Stimulated activated naive CD8-positive, alpha-beta T cell treated with anti-CD3 and anti-CD28 coated beads, Interleukin-15, amount 100 ng/mL, for 72 hours (primary cell): Measurements from ENCODE around the gene TBL3.

Source experiments
- ATAC-seq: fragments of 150-1000 bp; cut with Tn5 transposase; 2 replicates; pipeline ENCODE4 v1.10.0; 2021; ENCODE audit warnings: mild to moderate bottlenecking, moderate library complexity
- DNase-seq, 2 donors: peaks; one replicate each; pipeline ENCODE4 v3.0.0; 2021 to 2022
- H3K27ac Mint-ChIP-seq, 2 donors: one replicate each; pipeline ENCODE4 v1.8.0; 2022; ENCODE audit warnings: mild to moderate bottlenecking in 2 of 2, mixed read lengths in 2 of 2, moderate library complexity in 2 of 2
- H3K27me3 Mint-ChIP-seq: one replicate; pipeline ENCODE4 v1.8.0; 2022; ENCODE audit warnings: mixed read lengths
- H3K4me1 Mint-ChIP-seq: one replicate; pipeline ENCODE4 v1.8.0; 2022; ENCODE audit warnings: mild to moderate bottlenecking, mixed read lengths
- H3K4me3 Mint-ChIP-seq, 2 donors: one replicate each; pipeline ENCODE4 v1.8.0; 2022; ENCODE audit warnings: mild to moderate bottlenecking in 2 of 2, mixed read lengths in 2 of 2, moderate library complexity in 1 of 2
- H3K9me3 Mint-ChIP-seq, 2 donors: one replicate each; pipeline ENCODE4 v1.8.0; 2022; ENCODE audit warnings: mixed read lengths in 2 of 2

The TBL3 gene

GRCh38 chr16:1940273-1941161 is 31.3 kb upstream of the TBL3 start:
- ATAC-seq (no peak), DNase-seq (no peak)
- no peaks in the 10 kb centered on the region for H3K9me3 Mint-ChIP-seq
- peaks cover 35% of the 10 kb centered on the region for H3K4me1 Mint-ChIP-seq
- no peaks in the 10 kb centered on the region for H3K27me3 Mint-ChIP-seq
- H3K27ac Mint-ChIP-seq = no peak overlapping the region
- H3K4me3 Mint-ChIP-seq = no peak overlapping the region

- Mint-ChIP-seq H3K27me3 (no peaks in the 10 kb centered on the region), H3K4me3 (peak overlapping the region; percentile 93 to 94), H3K27ac (peak overlapping the region; percentile 12 to 61), H3K9me3 (no peaks in the 10 kb centered on the region), H3K4me1 (peaks cover 35% of the 10 kb centered on the region)
- ATAC-seq = no peak
- no peak for DNase-seq
Measured at GRCh38 chr16:1941162-1942046, 30.4 kb upstream of the TBL3 start.

GRCh38 chr16:1942047-1942809 is 29.6 kb upstream of the TBL3 start:
- ATAC-seq (no peak), DNase-seq (no peak)
- peak overlapping the region; percentile 61 to 76 for H3K27ac Mint-ChIP-seq
- H3K4me1 Mint-ChIP-seq = peaks cover 35% of the 10 kb centered on the region
- H3K4me3 Mint-ChIP-seq = peak overlapping the region; percentile 93 to 94
- no peaks in the 10 kb centered on the region for H3K9me3 Mint-ChIP-seq
- no peaks in the 10 kb centered on the region for H3K27me3 Mint-ChIP-seq

- peak; percentile 97 for ATAC-seq
- Mint-ChIP-seq H3K27ac (peak within 1 kb of the TSS; percentile 86 to 97), H3K4me1 (peaks cover 35% of the 10 kb centered on the region), H3K27me3 (no peaks in the 10 kb centered on the region), H3K9me3 (no peaks in the 10 kb centered on the region), H3K4me3 (peak within 1 kb of the TSS; percentile 93 to 94)
- DNase-seq = peak; percentile 99 to 100
Measured at GRCh38 chr16:1942810-1943726, 28.8 kb upstream of the TBL3 start, which contains the start of gene MSRB1. Gene MSRB1 (minus strand): TSS chr16:1943199. CDS start chr16:1943156, 43 bp downstream.

- Mint-ChIP-seq H3K4me1 (peaks cover 35% of the 10 kb centered on the region), H3K4me3 (peak overlapping the region; percentile 47 to 93), H3K9me3 (no peaks in the 10 kb centered on the region), H3K27me3 (no peaks in the 10 kb centered on the region), H3K27ac (peak overlapping the region; percentile 19 to 65)
- ATAC-seq = no peak
- no peak for DNase-seq
Measured at GRCh38 chr16:1944612-1945199, 27.1 kb upstream of the TBL3 start.

GRCh38 chr16:1945559-1946391 is 26.1 kb upstream of the TBL3 start:
- Mint-ChIP-seq H3K4me1 (peaks cover 35% of the 10 kb centered on the region), H3K9me3 (no peaks in the 10 kb centered on the region), H3K27ac (peak overlapping the region in 1 of 2 donors; percentile 16), H3K4me3 (no peak overlapping the region), H3K27me3 (no peaks in the 10 kb centered on the region)
- no peak for DNase-seq
- ATAC-seq = no peak

- DNase-seq (no peak), ATAC-seq (no peak)
- no peaks in the 10 kb centered on the region for H3K27me3 Mint-ChIP-seq
- H3K9me3 Mint-ChIP-seq = no peaks in the 10 kb centered on the region
- no peak overlapping the region for H3K4me3 Mint-ChIP-seq
- no peak overlapping the region for H3K27ac Mint-ChIP-seq
- peaks cover 28% of the 10 kb centered on the region for H3K4me1 Mint-ChIP-seq
Measured at GRCh38 chr16:1946495-1947368, 25.1 kb upstream of the TBL3 start.

GRCh38 chr16:1947369-1947670 is 24.5 kb upstream of the TBL3 start:
- Mint-ChIP-seq H3K27me3 (no peaks in the 10 kb centered on the region), H3K4me3 (no peak overlapping the region), H3K27ac (no peak overlapping the region), H3K9me3 (no peaks in the 10 kb centered on the region), H3K4me1 (peaks cover 22% of the 10 kb centered on the region)
- ATAC-seq (no peak), DNase-seq (no peak)

GRCh38 chr16:1949507-1949906 is 22.3 kb upstream of the TBL3 start:
- ATAC-seq = no peak
- DNase-seq = no peak
- Mint-ChIP-seq H3K27ac (no peak overlapping the region), H3K4me1 (peaks cover 10% of the 10 kb centered on the region), H3K9me3 (no peaks in the 10 kb centered on the region), H3K4me3 (no peak overlapping the region), H3K27me3 (no peaks in the 10 kb centered on the region)

- H3K27me3 Mint-ChIP-seq = no peaks in the 10 kb centered on the region
- H3K4me3 Mint-ChIP-seq = no peak overlapping the region
- H3K9me3 Mint-ChIP-seq = no peaks in the 10 kb centered on the region
- H3K27ac Mint-ChIP-seq = no peak overlapping the region
- ATAC-seq (no peak), DNase-seq (no peak)
- H3K4me1 Mint-ChIP-seq = peaks cover 6% of the 10 kb centered on the region
Measured at GRCh38 chr16:1950047-1950446, 21.8 kb upstream of the TBL3 start.

- H3K27me3 Mint-ChIP-seq = no peaks in the 10 kb centered on the region
- no peak for DNase-seq
- no peak for ATAC-seq
- peaks cover 6% of the 10 kb centered on the region for H3K4me1 Mint-ChIP-seq
- H3K9me3 Mint-ChIP-seq = no peaks in the 10 kb centered on the region
- no peak overlapping the region for H3K4me3 Mint-ChIP-seq
- no peak overlapping the region for H3K27ac Mint-ChIP-seq
Measured at GRCh38 chr16:1950559-1950958, 21.3 kb upstream of the TBL3 start.

- no peak overlapping the region for H3K4me3 Mint-ChIP-seq
- no peaks in the 10 kb centered on the region for H3K27me3 Mint-ChIP-seq
- no peak overlapping the region for H3K27ac Mint-ChIP-seq
- ATAC-seq = no peak
- H3K4me1 Mint-ChIP-seq = peaks cover 8% of the 10 kb centered on the region
- no peak for DNase-seq
- no peaks in the 10 kb centered on the region for H3K9me3 Mint-ChIP-seq
Measured at GRCh38 chr16:1953734-1954133, 18.1 kb upstream of the TBL3 start.
